Measurements from ENCODE around the gene SPDYE16.
"Not testable (repeated sequence)": the region's sequence is repeated elsewhere in the genome, so short reads cannot be mapped to it uniquely, and the experiment has no call there.

DNA sequence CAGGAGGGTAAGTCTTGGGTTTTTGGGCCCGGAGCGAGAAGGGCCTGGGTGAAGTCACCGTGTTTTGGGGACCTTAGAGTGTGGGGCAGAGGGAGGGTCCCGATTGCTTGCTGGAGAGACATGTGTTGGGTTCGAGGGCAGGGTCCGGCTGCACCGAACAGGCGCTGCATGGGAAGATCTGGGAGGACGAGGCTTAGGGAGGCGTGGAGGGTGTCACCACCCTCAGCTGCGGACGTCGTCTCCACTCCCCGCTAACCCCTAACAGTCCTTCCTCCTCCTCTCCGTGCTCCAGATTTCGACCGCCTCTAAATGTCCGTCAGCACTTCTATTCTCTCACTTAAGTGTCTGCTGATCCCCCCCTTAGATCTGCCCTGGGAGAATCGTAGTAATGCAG is 6.8 kb upstream of the SPDYE16 start:
- TF ChIP-seq ZFP30 (CRISPR knock-in tag; IDR thresholded peaks at IDR 0.05); RARB (CRISPR knock-in tag; IDR thresholded peaks at IDR 0.05); ARNTL (CRISPR knock-in tag; IDR thresholded peaks at IDR 0.05; ENCODE audit: borderline replicate concordance, low read depth); ZNF565 (CRISPR knock-in tag; conservative IDR thresholded peaks at IDR 0.05; ENCODE audit: low read depth); OSR1 (CRISPR knock-in tag; IDR thresholded peaks at IDR 0.05): not testable (repeated sequence)

All from SK-N-SH treated with all-trans-retinoic acid at 6 μM for 48 hours (cell line).